ENCODE data around the gene HCK.

The HCK gene

GRCh38 chr20:32130965-32131364 is 78.9 kb downstream of the HCK start:
- no peak for DNase-seq

GRCh38 chr20:32132911-32133549 is 81.0 kb downstream of the HCK start:
- DNase-seq: no peak

GRCh38 chr20:32134026-32134425 is 82.0 kb downstream of the HCK start:
- DNase-seq: no peak

GRCh38 chr20:32135983-32136515 is 84.0 kb downstream of the HCK start:
- no peak for DNase-seq

GRCh38 chr20:32138921-32139320 is 86.9 kb downstream of the HCK start:
- DNase-seq: no peak

- DNase-seq: no peak
Measured at GRCh38 chr20:32139947-32140346, 87.9 kb downstream of the HCK start.

- DNase-seq: no peak
Measured at GRCh38 chr20:32140603-32141002, 88.6 kb downstream of the HCK start.

- no peak for DNase-seq
Measured at GRCh38 chr20:32141465-32141980, 89.5 kb downstream of the HCK start.

GRCh38 chr20:32142088-32142487 is 90.0 kb downstream of the HCK start:
- no peak for DNase-seq

GRCh38 chr20:32142991-32143390 is 90.9 kb downstream of the HCK start:
- no peak for DNase-seq

GRCh38 chr20:32144898-32145662 is 93.0 kb downstream of the HCK start:
- DNase-seq: no peak

GRCh38 chr20:32149566-32150170 is 97.6 kb downstream of the HCK start:
- DNase-seq: no peak

- no peak for DNase-seq
Measured at GRCh38 chr20:32150291-32150848, 98.3 kb downstream of the HCK start.
